Stimulated activated CD4-positive, alpha-beta T cell treated with anti-CD3 and anti-CD28 coated beads, Interleukin-4, amount 100 ng/mL, for 48 hours (primary cell): ENCODE measurements around the gene ZNF804B.
"Not testable (repeated sequence)": the region's sequence is repeated elsewhere in the genome, so short reads cannot be mapped to it uniquely, and the experiment has no call there.

ENCODE experiments used
- DNase-seq, 2 donors: peaks; one replicate each; pipeline ENCODE4 v3.0.0-alpha.2; 2020; ENCODE audit warnings: low read depth in 2 of 2

ZNF804B gene

DNA sequence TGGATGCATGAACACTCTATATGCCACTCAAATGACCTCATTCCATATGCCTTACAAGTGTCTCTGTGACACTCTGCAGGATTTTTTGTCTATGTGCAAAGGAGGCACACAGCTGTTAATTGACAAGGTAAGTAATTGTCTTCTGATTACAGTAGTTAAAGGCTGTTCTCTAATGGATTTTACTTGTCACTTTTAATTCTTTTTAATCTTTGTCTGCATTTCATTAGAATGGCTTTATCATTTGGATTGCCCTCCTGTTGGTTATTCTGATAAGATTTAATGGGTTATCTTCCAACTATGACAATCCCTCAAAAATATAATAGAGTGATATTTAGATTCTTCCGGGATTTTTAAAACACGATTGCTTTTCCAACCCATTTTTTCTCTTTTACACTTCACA is 326.1 kb downstream of the ZNF804B start:
- no peak for DNase-seq

- no peak for DNase-seq
Measured at GRCh38 chr7:89091550-89091949, 332.1 kb downstream of the ZNF804B start.

DNA sequence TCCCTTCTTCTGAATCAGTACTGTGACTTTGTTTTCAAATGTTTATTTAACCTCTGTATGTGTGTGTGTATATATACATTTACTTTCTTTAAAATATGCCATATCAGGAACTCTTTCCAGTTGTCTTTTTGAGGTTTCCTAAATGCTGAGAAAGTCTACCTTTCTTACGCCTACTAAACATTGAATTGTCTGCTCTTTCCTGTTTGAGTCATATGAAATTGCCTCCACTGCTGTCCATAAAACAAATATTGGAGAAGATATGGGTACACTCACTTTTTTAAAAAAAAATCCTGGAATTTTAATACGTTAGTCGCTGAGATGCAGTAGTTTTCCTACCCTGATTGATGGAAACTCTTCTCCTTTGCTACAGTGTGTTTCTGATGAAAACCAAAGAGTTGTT is 334.8 kb downstream of the ZNF804B start:
- DNase-seq: no peak

GRCh38 chr7:89103564-89103963 is 344.1 kb downstream of the ZNF804B start:
- no peak for DNase-seq

DNA sequence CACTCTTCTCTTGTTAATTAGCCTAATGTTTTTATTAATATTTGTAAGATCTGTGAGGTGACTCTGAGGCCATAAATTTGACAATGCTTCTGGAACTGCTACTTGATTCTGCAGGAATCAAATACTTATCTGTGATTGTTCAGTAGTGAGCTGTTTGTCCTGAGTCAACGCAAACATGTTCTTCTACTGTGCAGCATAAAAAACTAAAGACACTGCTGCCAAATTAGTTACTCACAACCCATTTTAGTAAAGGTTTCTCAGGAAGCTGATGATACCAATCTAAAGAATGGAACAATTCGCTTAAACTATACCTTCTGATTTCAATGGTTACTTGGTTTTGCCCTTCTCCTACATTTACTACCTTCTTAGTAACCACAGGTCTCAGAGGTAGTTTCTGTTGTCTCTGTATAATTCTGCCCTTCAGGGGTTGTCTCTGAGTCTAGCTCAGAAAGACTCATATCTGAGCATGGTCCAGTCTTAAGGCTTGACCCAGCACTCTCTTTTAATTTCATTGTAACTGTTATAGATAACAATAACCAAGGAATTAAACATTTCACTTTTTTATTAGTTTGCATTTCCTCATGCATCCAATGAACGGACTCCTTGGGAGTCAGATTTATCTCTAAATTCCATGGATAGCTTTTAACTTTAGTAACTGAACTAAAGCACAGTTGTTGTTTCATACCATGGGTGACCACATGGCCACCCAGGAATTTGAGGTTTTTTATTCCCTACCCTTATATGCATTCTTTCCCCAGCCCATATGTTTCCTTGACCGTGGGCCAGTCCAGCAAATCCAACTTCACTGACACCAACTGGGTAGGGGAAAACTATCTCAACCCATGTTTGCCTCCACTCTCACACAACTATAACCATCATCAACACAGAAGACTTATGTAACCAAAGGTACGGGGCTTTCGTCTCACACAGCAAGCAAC is 345.5 kb downstream of the ZNF804B start:
- no peak for DNase-seq

- no peak for DNase-seq
Measured at GRCh38 chr7:89123871-89124270, 364.4 kb downstream of the ZNF804B start.

GRCh38 chr7:89129600-89130375 is 370.3 kb downstream of the ZNF804B start:
- no peak for DNase-seq

GRCh38 chr7:89133357-89133756 is 373.9 kb downstream of the ZNF804B start:
- no peak for DNase-seq

- DNase-seq: no peak
Measured at GRCh38 chr7:89133819-89134218, 374.3 kb downstream of the ZNF804B start.

DNA sequence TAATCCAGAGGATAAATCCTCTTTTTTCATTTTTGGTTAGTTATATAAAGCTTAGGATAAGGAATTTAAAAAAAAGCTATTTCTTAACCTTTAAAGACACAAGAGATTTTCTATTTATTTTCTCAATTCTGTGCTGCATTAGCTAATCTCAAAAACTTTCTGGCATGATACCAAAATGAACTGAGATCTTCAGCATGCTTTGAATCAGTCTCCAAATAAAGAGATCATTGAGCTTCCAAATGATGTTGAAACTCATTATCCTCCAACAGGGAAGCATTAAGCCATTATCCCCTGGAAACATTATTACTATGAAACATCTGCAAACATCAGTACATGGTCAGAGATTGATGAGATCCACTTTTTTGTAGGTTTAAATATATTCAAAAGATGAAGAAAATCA is 386.3 kb downstream of the ZNF804B start:
- no peak for DNase-seq

- DNase-seq: no peak
Measured at GRCh38 chr7:89160107-89160506, 400.6 kb downstream of the ZNF804B start.

DNA sequence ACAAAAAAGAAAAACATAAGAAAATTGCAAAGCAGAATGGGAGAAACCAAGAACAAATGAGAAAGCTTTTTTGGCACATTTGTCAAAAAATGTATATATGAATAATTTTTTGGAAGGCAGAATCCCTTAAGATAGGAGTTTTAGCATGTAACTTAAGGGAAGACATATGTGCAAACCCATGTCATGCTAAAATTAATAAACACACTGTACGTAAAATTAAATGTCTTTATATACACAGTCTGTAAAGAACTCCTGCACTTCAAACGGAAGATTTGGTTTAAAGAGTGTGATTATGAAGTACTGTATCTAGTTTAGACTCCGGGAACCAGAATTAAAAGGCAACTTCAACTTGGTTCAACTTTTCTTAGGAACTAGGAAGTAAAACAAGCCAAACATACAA is 405.9 kb downstream of the ZNF804B start:
- DNase-seq: no peak

DNA sequence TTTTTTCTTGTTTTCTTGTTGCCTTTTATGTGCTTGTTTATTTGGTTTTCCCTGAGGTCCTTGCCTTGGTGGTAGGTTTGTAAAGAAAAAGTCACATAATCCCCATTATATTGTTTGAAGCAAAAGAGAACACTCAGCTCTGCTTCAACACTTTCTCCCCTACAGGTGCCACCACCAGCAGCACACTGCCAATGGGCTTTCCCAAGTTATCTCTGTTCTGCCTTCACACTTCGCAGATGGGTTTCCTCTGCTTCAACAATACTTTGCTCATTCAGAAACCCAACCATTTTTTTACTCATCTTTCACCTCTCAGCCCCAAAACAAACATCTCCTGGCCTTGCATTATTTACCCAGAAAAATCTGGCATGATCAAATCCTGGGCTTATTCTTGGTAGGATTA is 411.1 kb downstream of the ZNF804B start:
- no peak for DNase-seq

GRCh38 chr7:89182116-89182515 is 422.6 kb downstream of the ZNF804B start:
- DNase-seq: no peak

DNA sequence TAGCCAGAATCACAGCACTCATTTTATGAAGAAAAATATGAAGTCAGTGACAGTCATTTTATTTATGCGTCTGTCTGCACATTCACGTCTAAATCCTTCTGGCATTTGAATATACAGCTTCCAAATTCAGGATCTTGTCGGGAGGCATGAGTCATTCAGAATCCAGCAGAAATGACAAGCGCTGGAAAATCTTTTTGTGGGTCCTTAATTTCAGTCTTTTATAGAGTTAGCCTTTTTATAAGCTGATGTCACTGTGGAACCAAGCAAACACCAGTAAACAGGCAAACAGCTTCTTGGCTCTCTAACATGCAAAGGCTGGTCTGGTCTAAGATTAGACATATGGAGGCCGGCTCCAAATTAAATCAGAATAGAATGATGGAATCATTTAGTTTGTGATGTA is 424.2 kb downstream of the ZNF804B start:
- no peak for DNase-seq

DNA sequence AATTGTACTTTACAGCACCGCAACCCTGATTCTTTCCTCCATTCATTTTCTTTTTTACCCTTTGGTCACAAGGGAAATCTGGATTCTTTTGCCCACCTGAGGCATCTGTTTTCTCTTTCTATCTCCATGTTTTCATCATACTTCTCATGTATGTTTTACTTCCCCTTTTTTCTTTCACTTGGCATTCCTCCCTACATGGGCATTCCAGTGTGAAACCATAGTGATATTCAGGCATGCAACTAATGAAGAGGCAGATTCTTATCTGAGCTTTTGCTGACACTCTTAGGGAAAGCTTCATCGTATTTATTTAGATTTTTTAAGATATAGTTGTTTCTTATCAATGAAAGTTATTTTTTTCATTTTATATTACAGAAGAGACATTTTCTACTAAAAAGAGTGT is 441.3 kb downstream of the ZNF804B start:
- DNase-seq: no peak

- no peak for DNase-seq
Measured at GRCh38 chr7:89223900-89224395, 464.4 kb downstream of the ZNF804B start.

GRCh38 chr7:89228688-89229171 is 469.2 kb downstream of the ZNF804B start:
- not testable (repeated sequence) for DNase-seq

DNA sequence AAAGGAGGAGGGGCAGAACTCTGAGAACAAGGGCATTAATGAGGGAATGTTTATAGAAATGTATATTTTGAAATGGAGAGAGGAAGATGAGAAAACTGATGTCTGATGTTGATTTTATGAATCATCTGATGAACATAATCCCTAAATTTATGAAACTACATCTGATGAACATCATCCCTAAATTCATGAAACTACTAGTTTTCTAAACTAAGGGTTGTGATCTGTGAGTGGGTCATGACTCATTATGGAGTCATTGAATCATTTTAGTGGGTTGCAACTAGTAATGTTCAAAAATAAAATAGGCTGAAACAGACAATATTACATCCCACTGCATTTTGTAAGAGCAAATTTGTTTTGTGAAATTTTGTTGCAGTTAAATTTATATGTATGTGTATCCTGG is 478.7 kb downstream of the ZNF804B start:
- DNase-seq: no peak

DNA sequence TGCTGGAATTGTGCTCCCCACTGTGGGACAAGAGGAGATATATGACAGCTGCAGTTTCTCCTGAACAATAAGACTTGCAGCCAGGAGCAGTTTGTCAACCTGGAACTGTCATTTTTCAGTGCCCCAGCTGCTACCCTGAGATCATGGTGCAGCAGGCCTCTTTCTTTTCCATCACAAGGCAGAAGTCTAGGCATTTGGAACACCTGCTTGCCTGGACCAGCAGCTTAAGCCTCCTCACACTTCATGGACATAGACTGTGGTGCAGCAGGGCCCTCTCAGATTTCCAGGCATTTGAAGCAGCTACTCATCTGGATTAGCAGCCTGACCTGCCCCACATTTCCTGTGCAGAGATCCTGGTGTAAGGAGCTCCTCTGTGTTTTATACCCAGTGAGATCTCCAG is 486.7 kb downstream of the ZNF804B start:
- DNase-seq: no peak

DNA sequence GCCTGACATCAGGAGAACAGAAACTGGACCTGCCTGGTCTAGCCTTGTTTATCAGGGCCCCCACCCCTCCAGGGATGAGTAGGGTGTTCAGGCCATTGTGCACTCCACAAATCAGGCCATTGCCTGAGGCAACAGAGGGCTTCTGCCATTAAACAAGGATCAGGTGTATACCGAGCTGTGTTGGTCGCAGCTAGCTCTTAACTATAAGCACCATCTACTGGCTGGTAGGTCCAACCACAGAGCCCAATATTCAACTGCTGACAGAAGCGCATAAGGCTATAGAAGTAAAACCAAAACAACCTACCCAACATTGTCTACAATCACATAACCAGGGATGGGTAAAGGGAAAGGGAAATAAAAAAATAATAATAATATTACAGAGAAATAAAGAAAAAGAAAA is 487.7 kb downstream of the ZNF804B start:
- no peak for DNase-seq

GRCh38 chr7:89259085-89259484 is 499.6 kb downstream of the ZNF804B start:
- no peak for DNase-seq

DNA sequence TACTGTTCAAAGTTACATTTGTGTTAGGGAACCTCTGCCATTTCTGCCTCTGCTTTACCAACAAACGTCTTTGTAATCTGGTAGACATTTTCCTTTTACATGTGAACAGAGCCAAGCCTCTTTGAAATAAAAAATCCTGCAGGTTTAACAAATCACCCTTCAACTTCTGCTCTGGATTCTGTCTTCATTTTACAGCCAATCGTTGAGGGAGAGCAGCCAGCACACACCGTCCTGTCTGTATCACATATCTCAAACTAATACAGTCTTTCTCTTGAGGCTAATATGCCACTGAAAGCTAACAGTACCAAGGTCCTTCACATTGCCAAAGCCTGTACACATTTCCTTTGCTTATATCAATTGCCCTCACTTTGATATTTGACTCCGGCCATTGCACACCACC is 504.6 kb downstream of the ZNF804B start:
- no peak for DNase-seq
